GM21825 (cell line): ENCODE data around the gene FNIP2.
"Not testable (repeated sequence)": the region's sequence is repeated elsewhere in the genome, so short reads cannot be mapped to it uniquely, and the experiment has no call there.

Experiments
- ATAC-seq: cut with Tn5 transposase; IDR thresholded peaks from one replicate; pipeline ENCODE4 v1.9.1; 2021; ENCODE audit warnings: mild to moderate bottlenecking, moderate library complexity; ENCODE audit not compliant: unreplicated experiment

The FNIP2 gene

GRCh38 chr4:158788516-158788915, 19.7 kb downstream of the FNIP2 start:
- ATAC-seq, result no peak

- ATAC-seq, result no peak
These were observed 21.0 kb downstream of the FNIP2 start for GRCh38 chr4:158789853-158790252.

- no peak for ATAC-seq
These were observed 24.2 kb downstream of the FNIP2 start for GRCh38 chr4:158793021-158793420.

DNA sequence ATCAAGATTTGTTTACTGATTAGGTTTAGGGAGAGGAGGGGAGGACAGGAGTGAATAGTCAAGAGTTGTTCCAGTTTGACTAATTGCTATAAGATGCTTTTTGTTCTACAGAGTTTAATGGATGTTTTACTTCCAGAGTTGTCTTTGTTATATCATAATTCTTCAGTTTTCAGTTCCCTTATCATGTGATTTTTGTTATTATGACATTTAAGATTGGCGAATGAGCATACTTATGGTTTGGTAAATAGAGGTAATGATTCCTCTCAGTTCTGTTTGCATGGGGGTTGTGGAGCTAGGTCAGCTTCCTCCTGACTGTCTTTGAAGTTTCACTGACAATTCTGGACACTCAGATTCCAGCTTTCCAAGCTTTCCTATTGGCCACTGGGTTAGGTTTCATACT, 24.6 kb downstream of the FNIP2 start:
- not testable (repeated sequence) for ATAC-seq

GRCh38 chr4:158796370-158797140, 27.7 kb downstream of the FNIP2 start:
- ATAC-seq, result no peak

GRCh38 chr4:158798062-158798461, 29.2 kb downstream of the FNIP2 start:
- ATAC-seq, result no peak

- no peak for ATAC-seq
These were observed 30.4 kb downstream of the FNIP2 start for GRCh38 chr4:158799013-158799770.

GRCh38 chr4:158799856-158800255, 31.0 kb downstream of the FNIP2 start:
- ATAC-seq, result no peak

DNA sequence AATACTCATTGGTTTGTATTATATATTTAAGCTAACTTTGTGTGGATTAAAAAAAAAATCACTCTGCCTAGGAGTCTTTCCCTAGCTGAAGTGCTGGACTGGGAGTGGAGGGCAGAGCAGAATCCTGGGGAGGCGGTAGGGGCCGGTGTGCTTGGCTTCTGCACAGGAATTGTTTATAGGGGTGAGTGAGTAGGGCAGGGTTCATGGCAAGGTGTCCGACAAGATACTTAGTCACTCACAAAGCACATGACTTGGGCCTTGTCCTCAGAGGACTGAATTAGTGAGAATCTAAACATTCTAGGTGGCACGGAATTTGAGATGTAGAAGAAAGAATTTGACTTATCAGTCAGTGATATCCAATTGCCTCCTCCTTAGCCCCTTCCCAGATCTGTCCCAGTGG, 32.2 kb downstream of the FNIP2 start:
- ATAC-seq, result no peak

- ATAC-seq, result no peak
These were observed 32.9 kb downstream of the FNIP2 start for GRCh38 chr4:158801677-158802076.

- no peak for ATAC-seq
These were observed 34.1 kb downstream of the FNIP2 start for GRCh38 chr4:158802914-158803313.

DNA sequence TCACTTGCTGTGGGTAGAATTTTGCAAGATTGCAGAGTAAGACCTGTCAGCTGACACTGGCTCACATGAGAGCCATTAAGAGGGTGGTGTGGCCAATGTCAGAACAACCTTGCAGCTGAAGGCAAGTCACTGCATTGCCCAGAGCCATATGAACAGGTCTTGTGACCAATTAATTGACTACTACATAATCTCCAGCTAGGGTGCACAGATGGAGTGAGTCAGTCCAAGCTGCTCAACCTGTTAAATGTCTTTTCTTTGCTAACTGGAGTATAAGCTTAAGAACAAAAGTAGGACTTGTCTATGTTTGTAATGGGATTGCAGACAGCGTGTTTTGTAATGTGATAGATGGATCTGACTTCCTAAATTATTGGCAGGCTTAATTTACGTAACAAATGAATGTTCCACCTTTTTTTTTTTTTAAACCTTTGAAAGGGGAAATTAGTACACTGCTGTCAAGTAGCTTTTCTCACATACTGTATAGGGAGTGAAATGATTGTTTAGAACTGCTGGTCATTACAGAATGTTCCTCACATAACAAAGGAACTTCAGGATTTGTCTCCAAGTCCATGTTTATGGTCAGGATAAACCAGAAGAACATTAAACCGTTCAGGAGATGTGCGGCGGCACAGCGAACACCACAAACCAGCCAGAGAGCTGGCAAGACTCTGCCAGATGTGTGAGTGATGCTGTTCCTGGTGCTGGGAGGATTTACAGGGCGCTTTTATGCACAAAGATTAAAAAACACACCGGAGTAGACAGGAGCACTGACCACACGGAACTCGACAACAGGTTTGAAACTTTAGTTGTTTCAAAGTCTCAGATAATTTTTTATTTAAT, 37.0 kb downstream of the FNIP2 start:
- ATAC-seq, result no peak

DNA sequence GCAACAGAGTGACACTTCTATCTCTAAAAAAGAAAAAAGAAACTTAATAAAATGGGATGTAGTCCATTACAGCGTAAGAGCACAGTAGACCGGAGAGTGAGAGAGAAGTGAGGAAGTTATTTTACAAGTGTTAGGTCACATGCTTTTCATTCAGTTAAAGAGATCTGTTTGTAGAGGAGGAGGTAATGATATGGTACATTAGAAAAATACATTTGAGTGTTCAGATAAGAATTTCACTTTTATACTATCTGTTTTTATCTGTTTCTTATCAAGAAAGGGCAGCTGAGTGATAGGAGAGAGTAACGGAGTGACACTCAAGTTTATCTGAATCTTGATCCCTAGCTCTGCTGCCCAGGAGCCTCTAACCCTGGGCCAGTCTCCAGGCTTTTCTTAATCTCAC, 38.9 kb downstream of the FNIP2 start:
- no peak for ATAC-seq

GRCh38 chr4:158808399-158808798, 39.6 kb downstream of the FNIP2 start:
- no peak for ATAC-seq

DNA sequence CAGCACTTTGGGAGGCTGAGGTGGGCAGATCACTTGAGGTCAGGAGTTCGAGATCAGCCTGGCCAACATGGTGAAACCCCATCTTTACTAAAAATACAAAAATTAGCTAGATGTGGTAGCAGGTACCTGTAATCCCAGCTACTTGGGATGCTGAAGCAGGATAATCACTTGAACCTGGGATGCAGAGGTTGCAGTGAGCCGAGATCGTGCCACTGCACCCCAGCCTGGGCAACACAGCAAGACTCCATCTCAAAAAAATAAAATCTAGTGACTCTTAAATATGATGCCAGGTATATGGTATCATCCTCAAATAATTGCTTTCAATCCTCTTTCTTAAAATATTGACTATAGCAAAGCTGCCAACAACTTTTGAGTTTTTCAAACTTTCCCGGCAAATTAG, 40.4 kb downstream of the FNIP2 start:
- ATAC-seq, result not testable (repeated sequence)

DNA sequence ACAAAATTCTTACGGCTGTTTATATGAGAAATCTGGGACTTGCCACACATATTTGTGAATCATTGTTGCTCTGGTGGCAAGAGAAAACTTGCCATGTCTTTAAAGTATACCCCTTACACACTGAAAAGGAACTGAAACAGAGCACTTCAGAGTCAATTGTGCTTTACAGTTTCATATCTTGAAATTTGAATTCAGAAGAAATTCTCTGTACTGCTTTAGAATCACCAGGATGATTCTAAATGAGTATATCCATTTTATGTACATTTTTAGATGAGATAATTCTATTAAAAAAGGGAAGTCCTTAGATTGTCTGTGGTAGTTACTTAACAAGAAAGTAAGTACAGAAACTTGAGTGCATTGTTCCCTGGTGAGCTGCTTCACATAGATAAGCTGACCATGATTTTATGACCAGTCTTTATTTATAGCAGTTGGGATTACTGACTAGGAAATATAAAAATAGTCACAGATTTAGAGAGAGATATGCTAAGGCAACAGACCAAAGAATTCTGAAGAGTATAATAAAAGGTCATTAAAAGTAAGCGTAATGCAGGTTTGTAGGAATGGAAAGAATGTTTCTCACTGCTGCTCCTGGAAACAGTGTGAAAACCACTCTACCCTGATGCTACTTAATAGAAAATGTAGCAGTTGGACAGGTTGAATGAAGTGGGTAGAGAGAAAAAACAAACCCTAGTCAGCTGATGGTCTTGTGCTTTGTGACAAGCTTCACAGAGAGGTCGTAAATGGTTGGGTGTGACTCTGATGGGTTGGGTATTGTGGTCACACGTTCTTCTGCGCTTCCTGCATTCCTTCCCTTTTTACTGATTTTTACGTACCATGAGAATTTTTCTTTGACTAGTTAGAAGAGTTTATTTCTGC, 41.0 kb downstream of the FNIP2 start:
- ATAC-seq, result peak; percentile 72

DNA sequence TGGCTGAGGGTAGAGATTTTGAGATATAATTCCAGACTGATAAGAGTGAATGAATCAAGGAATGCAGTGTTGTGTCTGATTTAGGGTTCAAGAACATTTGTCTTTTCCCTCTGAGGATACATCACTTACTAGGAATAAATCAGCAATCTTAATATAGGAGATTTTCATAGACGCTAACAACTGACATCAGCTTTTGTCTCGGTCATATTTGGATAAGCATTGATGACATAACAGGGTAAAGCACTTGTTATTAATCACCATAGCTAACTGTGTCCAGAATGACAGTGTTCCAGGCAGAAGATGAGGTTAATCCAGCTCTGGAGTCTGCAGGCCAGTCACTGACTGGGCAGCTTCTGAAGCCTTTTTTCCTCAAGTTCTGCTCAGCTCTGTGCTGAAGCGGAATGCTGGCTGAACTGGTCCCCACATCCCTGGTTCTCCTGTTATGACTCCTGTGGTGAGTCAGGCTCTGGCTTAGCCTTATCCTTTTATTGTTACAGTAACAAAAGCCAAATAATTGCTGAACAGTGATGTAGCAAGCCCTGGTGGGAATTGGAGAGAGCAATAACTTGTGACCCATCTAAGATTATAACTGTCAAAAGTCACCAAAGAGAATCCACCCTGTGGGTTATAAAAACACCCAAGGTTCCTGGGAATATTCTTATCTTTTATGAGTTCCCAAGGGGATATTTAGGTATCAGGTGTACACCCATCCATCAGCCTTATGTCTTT, 41.8 kb downstream of the FNIP2 start:
- no peak for ATAC-seq

GRCh38 chr4:158811216-158811540, 42.4 kb downstream of the FNIP2 start:
- no peak for ATAC-seq

- peak; percentile 24 for ATAC-seq
These were observed 42.9 kb downstream of the FNIP2 start for GRCh38 chr4:158811704-158812103.

- no peak for ATAC-seq
These were observed 43.3 kb downstream of the FNIP2 start for GRCh38 chr4:158812133-158812532.
